Amygdala (tissue), 56 donors: ENCODE measurements around the gene REXO5.
"Not testable (repeated sequence)": the region's sequence is repeated elsewhere in the genome, so short reads cannot be mapped to it uniquely, and the experiment has no call there.

Experiments
- DNase-seq, 56 donors: peaks; one replicate each; lab custom pipeline; 2025; lab: John Stamatoyannopoulos, UW

REXO5 gene, protein sequence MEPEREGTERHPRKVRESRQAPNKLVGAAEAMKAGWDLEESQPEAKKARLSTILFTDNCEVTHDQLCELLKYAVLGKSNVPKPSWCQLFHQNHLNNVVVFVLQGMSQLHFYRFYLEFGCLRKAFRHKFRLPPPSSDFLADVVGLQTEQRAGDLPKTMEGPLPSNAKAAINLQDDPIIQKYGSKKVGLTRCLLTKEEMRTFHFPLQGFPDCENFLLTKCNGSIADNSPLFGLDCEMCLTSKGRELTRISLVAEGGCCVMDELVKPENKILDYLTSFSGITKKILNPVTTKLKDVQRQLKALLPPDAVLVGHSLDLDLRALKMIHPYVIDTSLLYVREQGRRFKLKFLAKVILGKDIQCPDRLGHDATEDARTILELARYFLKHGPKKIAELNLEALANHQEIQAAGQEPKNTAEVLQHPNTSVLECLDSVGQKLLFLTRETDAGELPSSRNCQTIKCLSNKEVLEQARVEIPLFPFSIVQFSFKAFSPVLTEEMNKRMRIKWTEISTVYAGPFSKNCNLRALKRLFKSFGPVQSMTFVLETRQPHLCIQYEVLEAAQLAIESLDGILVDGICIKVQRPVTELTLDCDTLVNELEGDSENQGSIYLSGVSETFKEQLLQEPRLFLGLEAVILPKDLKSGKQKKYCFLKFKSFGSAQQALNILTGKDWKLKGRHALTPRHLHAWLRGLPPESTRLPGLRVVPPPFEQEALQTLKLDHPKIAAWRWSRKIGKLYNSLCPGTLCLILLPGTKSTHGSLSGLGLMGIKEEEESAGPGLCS

DNA sequence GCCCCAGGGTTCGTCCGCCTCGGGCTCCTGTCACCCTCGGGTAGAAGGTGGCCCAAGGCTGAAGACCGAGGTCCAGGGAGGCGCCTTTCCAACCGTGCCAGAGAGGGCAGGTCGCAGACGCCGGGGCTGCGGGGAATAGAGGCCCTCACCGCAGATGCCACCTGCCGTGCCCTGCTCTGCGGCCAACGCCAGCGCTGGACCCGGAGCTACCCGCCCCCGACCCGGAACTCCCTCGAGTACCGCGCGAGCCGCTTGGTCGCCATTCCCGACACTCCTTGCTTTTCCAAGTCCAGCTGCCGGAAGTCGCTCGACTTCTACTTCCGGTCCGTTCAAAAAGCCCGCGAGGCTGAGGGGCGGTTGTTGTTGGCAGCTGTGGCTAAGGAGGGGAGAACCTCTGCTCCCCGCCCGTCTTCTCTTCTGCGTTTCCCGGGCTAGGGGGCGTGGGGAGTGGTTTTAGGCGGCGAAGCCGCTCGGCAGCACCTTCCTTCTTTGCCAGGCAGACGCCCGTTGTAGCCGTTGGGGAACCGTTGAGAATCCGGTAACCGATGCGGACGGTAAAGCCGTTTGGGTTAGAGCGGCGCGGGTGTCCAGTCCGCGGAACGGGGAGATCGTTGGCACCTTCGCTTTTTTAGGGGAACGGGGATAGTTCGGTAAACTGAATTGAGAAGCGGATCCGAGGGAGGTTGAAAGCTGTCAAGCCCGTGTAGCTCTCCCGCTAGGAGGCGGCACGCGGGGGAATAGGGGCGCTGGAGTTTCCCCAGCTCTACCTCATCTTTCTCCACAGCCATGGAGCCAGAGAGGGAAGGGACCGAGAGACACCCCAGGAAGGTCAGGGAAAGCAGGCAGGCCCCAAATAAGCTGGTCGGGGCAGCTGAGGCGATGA, at the start of gene REXO5, which contains the start of gene ERI2:
Gene REXO5 (plus strand): TSS at position 360 of the 883 bp plus-strand sequence. CDS start 427 bp downstream, at position 787.
Gene ERI2 (minus strand): TSS at position 305 of the 883 bp plus-strand sequence. CDS start 42 bp downstream, at position 263.
- peak; percentile 43 to 93 (median 81) for DNase-seq

DNA sequence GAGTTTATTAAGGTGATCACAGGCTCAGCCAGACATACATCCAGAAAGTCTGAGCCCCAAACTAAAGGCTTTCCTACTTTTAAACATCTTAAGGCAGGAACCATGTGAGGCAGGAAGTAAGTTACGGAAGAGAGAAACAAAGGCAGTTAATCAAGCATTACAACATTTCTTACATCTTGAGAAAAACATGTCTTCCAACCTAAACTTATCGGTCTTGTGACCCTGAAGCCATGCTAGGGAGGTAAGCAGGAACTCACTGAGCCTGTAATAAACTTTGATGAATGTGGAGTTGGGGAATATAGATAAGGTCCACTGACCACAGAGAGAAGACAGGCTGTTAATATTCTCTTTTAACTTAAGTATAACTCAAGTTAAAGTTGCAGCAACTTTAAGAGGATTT, 46.0 kb upstream of the REXO5 start:
- DNase-seq: no peak

DNA sequence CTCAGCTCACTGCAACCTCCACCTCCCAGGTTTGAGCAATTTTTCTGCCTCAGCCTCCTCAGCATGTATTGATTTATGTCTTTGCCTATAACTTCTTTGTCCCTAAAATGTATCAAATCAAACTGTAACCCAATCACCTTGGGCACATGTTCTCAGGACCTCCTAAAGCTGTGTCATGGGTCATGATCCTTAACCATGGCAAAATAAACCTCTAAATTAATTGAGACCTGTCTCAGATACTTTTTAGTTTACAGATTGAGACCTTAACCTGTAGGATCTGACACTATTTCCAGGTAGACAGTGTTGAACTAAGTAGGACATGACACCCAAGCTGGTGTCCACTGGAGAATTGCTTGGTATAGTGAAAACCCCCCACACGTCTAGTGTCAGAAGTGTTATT, 45.2 kb upstream of the REXO5 start:
- no peak for DNase-seq

DNA sequence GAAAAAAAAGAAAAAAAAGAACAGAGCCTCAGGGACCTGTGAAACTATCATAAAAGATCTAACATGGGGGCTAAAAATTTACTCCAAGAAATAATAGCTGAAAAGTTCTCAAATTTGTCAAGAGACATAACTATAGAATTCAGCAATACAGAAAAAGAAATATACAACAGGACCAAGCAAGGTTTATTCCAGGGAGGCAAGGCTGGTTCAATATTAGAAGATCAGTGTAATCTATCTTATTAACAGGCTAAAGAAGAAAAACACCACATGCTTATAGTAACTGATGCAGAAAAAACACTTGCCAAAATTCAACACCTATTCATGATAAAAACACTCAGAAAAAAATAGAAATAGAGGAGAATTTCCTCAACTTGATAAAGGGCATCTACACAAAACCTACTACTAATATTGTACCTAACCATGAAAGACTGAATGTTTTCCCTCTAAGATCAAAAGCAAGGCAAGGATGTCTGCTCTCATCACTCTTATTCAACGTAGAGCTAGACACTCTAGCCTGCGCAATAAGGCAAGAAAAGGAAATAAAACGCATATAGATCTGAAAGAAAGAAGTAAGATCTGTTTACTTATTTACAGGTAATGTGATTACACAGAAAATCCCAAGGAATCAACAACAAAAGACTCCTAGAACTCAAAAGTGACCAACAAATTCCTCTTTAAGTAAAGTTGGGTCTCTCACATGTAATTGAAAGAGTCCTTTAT, 43.8 kb upstream of the REXO5 start:
- DNase-seq: no peak

DNA sequence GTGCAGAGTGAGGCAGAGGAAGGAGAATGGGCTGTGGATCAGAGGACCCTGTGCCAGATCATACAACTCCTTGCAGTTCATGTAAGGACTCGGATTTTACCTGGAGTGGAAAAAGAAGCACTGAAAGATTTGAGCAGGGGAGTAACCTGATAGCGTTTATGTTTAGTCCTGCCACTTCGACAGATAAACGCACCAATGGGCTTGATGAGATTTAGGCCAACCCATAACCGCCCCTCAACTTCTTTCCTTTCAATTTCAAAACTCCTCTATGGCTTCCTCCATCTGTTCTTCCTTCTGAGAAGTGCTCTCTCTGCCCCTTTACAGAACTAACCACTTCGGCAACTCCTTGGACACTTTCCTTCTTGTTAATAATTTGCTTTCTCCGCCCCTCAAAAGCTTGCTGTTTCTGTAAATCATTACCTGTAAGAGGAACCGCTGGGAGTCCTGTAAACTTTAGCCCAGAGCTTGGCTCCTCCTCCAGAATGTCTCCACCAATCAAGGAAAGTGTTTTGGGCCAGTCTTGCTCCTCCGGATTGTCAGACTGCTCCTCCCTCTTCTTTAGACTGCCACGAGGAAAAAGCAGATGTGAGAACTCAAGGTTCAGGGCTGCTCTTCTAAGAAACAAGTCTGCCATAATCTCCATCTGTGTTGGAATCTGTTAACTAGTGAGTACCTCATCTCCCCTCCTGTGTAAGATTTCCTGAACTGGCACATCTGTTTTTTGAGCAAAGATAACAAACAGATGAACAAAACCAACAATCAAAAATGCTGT, 42.7 kb upstream of the REXO5 start, which contains the start of gene ACSM3:
Gene ACSM3 (plus strand): TSS at position 554 of the 772 bp plus-strand sequence. CDS start 6,021 bp downstream, outside the sequence.
- DNase-seq: peak in 3 of 56 donors; percentile 1 to 51 (median 20)

DNA sequence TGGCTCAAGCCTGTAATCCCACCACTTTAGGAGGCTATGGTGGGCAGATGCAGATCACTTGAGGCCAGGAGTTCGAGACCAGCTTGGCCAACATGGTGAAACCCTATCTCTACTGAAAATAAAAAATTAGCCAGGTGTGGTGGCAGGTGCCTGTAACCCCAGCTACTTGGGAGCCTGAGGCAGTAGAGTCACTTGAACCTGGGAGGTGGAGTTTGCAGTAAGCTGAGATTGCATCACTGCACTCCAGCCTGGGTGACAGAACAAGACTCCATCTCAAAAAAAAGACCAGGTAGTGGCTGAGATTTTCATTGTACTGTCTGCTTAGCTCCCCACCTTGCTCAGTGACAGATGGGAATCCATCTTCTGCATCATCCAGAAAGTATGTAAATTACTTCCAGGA, 41.9 kb upstream of the REXO5 start:
- DNase-seq: not testable (repeated sequence)

DNA sequence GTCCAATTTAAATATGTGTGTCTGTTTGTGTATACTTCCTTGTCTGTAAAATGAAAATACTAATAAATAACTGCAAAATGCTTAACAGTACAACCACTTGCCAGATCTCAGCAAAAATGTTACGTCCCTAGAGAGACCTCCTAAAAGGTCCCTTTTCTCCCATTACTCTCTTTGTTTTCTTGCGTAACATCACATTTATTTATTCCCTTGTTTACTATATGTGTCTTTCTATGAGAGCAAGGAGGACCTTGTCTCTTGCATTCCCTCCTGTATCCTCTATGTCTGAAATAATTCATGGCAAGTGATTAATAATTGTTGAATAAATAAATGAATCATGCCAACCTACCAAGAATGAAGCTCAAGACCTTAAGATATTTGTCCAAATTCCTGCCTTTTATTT, 40.6 kb upstream of the REXO5 start:
- no peak for DNase-seq

DNA sequence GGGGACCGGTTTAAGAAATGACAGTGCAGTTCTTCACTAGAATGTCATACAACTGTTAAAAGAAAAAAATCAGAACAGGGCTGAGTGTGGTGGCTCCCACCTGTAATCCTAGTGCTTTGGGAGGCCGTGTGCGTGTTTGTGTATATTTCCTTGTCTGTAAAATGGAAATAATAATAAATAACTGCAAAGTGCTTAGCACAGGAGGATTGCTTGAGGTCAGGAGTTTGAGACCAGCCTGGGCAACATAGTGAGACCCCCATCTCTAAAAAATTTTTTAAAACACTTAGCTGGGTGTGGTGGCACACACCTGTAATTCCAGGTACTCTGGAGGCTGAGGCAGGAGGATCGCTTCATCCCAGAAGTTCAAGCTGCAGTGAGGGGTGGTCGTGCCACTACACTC, 40.0 kb upstream of the REXO5 start:
- no peak for DNase-seq

DNA sequence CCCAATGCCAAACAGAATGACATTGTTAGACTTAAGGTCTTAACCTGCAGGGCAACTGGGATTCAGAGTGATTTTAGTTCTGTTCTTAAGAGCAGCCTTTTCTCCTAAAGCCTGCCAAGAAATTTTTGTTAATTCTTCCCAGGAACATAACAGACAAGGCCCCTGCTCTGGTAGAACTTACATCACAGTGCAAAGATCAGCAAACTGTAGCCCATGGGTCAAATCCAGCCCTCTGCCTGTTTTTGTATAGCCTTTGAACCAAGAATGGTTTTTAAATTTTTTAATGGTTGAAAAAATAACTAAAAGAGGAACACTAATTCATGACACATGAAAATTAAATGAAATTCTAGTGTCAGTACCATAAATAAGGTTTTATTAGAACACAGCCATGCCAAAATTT, 38.8 kb upstream of the REXO5 start:
- DNase-seq: no peak

DNA sequence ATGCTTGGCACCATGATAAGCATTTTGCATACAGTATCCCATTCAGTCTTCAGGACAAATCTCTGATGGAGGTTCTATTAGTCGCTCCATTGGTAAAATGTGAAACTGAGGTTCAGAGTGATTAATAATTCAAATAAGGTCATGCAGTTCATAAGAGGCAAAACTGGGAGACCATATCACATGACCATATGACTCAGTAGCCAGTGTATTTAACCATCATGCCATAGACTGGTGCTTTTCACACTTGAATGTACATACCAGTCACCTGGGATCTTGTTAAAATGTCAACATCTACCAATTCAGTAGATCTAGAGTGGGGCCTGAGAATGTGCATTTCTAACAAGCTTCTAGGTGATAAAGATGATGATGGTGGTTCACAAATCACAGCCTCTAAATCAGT, 38.2 kb upstream of the REXO5 start:
- DNase-seq: no peak

DNA sequence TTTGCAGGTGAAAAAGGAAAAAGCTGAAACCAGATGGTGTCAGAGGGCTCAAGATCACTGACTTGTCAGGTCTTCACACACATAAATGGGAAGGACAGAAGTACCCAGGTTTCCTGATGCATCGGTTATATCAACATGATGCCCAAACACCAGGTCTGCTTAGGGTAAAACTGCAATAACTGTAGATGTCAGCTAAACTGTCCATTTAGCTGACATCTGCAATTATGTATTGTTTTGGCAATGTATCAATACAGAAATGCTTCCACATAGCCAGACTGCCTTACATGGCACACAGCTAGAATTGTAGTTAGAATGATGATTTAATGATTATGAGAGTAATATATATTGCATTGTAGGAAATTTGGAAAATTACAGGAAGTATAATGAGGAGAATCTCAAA, 37.5 kb upstream of the REXO5 start:
- no peak for DNase-seq

DNA sequence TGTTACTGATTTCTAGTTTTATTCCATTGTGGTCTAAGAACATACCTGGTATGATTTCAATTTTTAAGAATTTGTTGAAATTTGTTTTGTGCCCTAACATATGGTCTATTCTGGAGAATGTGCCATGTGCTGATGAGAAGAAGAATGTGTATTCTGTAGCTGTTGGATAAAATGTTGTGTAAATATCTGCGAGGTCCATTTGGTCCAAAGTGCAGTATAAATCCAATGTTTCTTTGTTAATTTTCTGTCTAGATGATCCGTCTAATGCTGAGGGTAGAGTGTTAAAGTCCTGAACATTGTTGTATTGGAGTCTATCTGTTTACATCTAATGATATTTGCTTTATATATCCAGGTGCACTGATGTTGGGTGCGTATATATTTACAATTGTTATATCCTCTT, 32.6 kb upstream of the REXO5 start:
- DNase-seq: no peak

DNA sequence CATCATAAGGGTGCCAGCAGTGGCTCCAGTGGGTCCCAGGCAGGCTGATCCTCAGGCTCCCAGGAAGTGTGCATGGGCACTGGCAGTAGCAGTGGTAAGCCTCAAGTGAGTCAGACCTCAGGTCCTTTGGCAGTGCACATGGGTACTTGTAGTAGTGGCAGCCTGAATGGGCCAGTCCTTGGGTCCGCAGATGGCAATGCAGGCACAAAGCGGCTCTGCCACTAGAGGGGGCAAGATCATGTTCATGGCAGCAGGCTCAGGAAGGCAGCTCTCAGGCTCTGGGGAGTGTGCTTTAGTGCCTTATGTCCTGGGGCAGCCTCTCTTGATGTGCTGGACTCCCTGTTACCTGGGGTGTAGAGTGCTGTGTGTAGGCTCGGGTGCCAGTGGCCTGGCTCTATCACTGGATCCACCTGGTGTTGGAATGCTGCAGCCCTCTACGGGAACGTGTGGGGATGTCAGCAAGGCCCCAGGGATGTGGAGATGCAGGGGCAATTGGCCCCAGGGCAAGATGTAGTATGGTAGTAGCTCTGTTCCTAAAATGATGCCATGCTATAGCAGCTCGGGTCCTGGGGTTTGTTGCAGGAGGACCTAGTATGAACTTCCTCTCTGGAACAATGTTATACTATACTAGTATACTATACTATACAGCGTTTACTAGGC, 31.5 kb upstream of the REXO5 start:
- peak in 4 of 56 donors; percentile 1 to 3 (median 2) for DNase-seq

DNA sequence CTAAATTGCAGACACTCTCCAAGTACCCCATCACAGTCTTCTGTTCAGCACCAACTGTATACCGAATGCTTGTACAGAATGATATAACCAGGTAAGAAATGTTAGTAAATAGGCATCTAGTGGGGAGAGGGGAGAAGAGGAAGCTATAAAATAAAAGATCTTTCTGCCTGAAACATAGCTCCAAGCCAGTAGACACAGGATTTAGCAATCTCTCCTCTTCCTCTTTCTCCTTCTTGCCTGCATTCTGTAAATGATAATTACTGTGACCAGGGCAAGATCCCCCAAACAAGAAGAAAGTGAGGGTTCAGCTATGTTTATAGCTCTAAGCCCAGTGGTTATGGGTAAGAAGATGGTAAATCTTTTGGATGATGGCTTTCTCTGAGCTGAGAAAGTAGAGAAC, 24.6 kb upstream of the REXO5 start:
- DNase-seq: no peak

DNA sequence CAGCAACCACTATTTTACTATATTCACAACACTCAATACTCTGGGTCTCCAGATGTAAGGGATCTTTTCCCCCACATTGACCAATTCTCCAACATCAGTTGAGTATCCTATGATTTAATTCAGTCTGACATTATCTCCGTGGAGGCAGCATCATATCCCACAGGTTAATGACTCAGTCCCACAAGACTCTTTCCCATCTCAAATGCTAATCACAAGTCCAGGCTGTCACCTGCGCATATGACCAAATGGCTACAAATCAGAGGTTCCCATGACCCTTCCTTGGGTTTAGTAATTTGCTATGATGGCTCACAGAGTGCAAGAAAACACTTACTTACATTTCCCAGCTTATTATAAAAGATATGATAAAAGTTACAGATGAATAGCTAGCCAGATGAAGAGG, 23.9 kb upstream of the REXO5 start:
- DNase-seq: no peak

DNA sequence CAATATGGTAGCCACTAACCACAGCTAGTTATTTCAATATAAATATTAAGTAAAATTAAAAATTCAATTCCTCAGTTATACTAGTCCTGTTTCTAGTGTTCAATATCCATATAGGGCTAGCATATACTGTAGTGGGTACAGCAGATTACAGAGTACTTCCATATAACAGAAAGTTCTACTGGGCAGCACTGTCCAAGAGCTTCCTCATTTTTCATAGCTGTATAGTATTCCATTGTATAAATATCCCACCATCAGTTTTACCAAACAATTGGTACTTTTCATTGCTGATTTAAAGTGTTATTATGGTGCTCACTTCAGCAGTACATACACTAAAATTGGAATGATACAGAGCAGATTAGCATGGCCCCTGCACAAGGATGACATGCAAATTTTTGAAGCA, 22.1 kb upstream of the REXO5 start:
- DNase-seq: no peak

DNA sequence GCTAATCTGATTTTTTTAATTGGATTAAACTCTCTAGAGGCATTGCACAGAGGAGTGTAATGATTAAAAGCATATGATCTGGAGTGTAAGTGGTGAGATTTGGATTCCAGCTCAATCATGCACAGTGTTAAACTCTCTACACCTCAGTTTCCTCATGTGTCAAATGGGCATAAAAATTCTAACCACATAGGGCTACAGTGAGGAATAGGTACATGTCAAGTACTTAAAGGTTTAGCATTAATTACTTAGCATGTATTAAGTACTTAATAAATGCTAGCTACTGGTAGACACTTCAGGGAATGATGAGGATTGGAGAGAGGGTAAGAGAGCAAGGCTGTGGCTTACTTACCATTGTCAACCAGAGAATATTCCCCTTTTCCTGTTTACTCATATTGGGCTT, 17.2 kb upstream of the REXO5 start:
- no peak for DNase-seq

DNA sequence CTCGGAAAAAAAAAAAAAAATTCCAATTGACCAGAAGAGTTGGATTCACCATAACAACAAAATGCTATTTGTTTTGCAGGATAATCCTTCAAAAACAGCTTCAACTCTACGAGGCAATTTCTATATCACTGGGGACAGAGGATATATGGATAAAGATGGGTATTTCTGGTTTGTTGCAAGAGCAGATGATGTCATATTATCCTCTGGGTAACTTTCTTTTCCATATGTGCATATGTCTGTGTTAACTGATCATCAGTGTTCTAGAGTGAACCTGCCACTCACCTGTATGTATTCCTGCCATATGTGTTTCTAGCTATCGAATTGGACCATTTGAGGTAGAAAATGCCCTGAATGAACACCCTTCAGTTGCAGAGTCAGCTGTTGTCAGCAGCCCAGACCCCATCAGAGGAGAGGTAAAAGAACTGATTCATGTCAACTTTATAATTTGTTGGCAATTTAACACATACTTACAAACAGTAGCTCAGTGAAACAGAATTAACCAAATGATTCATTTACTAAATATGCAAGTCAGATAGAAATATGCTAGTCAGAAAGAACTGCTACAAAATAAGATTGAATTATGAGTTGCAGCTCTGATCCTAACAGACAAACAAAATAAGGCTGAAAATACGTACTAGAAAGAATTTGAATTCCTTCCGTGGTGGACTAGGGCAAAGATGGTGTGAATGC, 14.3 kb upstream of the REXO5 start:
- DNase-seq: no peak
